Keratinocyte (primary cell): ENCODE results near the gene JAM2. TPM values are rescaled to one million over a fixed set of nuclear protein-coding genes. Genes with fewer than 3 reads are reported as not detected.

Experiments used
- DNase-seq: peaks from one replicate; pipeline ENCODE4 v3.0.0-alpha.2; 2011; ENCODE audit warnings: low read depth, missing footprints, low spot score
- FAIRE-seq: peaks from 2 replicates; lab custom pipeline; 2011; peaks lifted over from hg19 to GRCh38; lab: Jason Lieb, UNC
- H2AFZ ChIP-seq: 2 replicates; pipeline ENCODE4 v1.6.0; 2012; ENCODE audit warnings: low read length, control low read depth, inconsistent platforms; ENCODE audit not compliant: control insufficient read depth
- H3K27ac ChIP-seq: 2 replicates; pipeline ENCODE4 v1.5.1; 2011; ENCODE audit warnings: low read length; ENCODE audit not compliant: control insufficient read depth, insufficient read depth
- H3K27me3 ChIP-seq: 3 replicates; pipeline ENCODE4 v1.6.0; 2011; ENCODE audit warnings: low read length; ENCODE audit not compliant: control insufficient read depth, insufficient read depth; ENCODE audit errors: extremely low read depth
- H3K36me3 ChIP-seq, 2 experiments: 2 replicates in 1 of 2; 3 replicates in 1 of 2; pipeline ENCODE4 v1.5.1; 2011; ENCODE audit warnings: low read length in 2 of 2, mild to moderate bottlenecking in 1 of 2; ENCODE audit not compliant: control insufficient read depth in 2 of 2, insufficient read depth in 2 of 2; ENCODE audit errors: extremely low read depth in 1 of 2
- H3K4me1 ChIP-seq: 3 replicates; pipeline ENCODE4 v1.5.1; 2011; ENCODE audit warnings: low read length; ENCODE audit not compliant: control insufficient read depth, insufficient read depth; ENCODE audit errors: extremely low read depth
- H3K4me2 ChIP-seq: 3 replicates; pipeline ENCODE4 v1.6.0; 2011; ENCODE audit warnings: low read depth, low read length; ENCODE audit not compliant: control insufficient read depth, insufficient read depth; ENCODE audit errors: extremely low read depth
- H3K4me3 ChIP-seq, 3 experiments: fragments of 200-600 bp in 1 of 3; sonication (generic) in 1 of 3; 2 replicates in 2 of 3; 3 replicates in 1 of 3; pipeline ENCODE4 v1.5.1; 2011 to 2016; ENCODE audit warnings: low read length in 3 of 3, mild to moderate bottlenecking in 3 of 3, control low read depth in 2 of 3, inconsistent platforms in 1 of 3, low read depth in 1 of 3, mixed read lengths in 1 of 3, mixed run types in 1 of 3, moderate library complexity in 1 of 3; ENCODE audit not compliant: control insufficient read depth in 2 of 3, insufficient read depth in 2 of 3; ENCODE audit errors: extremely low read depth in 1 of 3
- H3K79me2 ChIP-seq: 2 replicates; pipeline ENCODE4 v1.6.0; 2012; ENCODE audit warnings: low read length; ENCODE audit not compliant: control insufficient read depth, insufficient read depth
- H3K9ac ChIP-seq: 3 replicates; pipeline ENCODE4 v1.6.0; 2011; ENCODE audit warnings: low read length; ENCODE audit not compliant: control insufficient read depth, insufficient read depth; ENCODE audit errors: extremely low read depth
- H3K9me1 ChIP-seq: 3 replicates; pipeline ENCODE4 v1.6.0; 2011; ENCODE audit warnings: low read length; ENCODE audit not compliant: control insufficient read depth, insufficient read depth; ENCODE audit errors: extremely low read depth
- H3K9me3 ChIP-seq: 2 replicates; pipeline ENCODE4 v1.5.1; 2012; ENCODE audit warnings: low read depth, low read length; ENCODE audit not compliant: control insufficient read depth
- H4K20me1 ChIP-seq: 3 replicates; pipeline ENCODE4 v1.6.0; 2011; ENCODE audit warnings: low read length; ENCODE audit not compliant: control insufficient read depth, insufficient read depth; ENCODE audit errors: extremely low read depth
- CTCF ChIP-seq, 3 experiments: IDR thresholded peaks in 1 of 3; conservative IDR thresholded peaks in 1 of 3; optimal IDR thresholded peaks in 1 of 3; 2 replicates in 2 of 3; 3 replicates in 1 of 3; pipeline versions ENCODE3 to v1.5.1; 2011; ENCODE audit warnings: low read length in 3 of 3, mild to moderate bottlenecking in 3 of 3, moderate library complexity in 2 of 3, control low read depth in 1 of 3, inconsistent platforms in 1 of 3; ENCODE audit not compliant: insufficient read depth in 2 of 3; ENCODE audit errors: extremely low read depth in 1 of 3
- EZH2 ChIP-seq: IDR thresholded peaks from one replicate; pipeline ENCODE4 v1.6.1; 2012; ENCODE audit warnings: inconsistent platforms, mild to moderate bottlenecking, low read length, moderate library complexity
- dilution Hi-C: fragments of 300-500 bp; cut with MboI; formaldehyde crosslinking; loops from one replicate; pipeline ENCODE4 v1.7.0; 2020; ENCODE audit warnings: low sequenced_read_pairs; ENCODE audit not compliant: extremely low pct_ligation_motif_present
- polyA plus RNA-seq, 5 experiments: library from polyadenylated mRNA; depleted of rRNA in 3 of 5; stranded (reverse) in 3 of 5; stranded (forward) in 1 of 5; unstranded in 1 of 5; fragments of >200 nt; gene quantifications; 1 replicate in 1 of 5; 2 replicates in 3 of 5; 3 replicates in 1 of 5; pipeline versions ENCODE4 v1.2.1 to v1.2.3, GENCODE V29; 2011 to 2012; ENCODE audit warnings: missing spikeins in 2 of 5, low read depth in 1 of 5, low replicate concordance in 1 of 5

Gene JAM2
- polyA plus RNA-seq, 1 donor (not counting 4 experiments of a cell fraction or from before 2014, with no cell fraction given) = not detected

- no peak for TF ChIP-seq EZH2
- TF ChIP-seq CTCF (optimal IDR thresholded peaks at IDR 0.05 in 1 of 3, IDR thresholded peaks at IDR 0.05 in 1 of 3, conservative IDR thresholded peaks at IDR 0.05 in 1 of 3; ENCODE audit: extremely low read depth in 1 of 3, insufficient read depth in 2 of 3, low read length in 3 of 3) = no peak
- FAIRE-seq = no peak
- H3K9me3 ChIP-seq = no peaks in the 10 kb centered on the region
- no peaks in the 10 kb centered on the region for H3K9me1 ChIP-seq
- no peaks in the 10 kb centered on the region for H3K27me3 ChIP-seq
- dilution Hi-C loops = no loop called here
- no peak overlapping the region for H2AFZ ChIP-seq
- H3K4me3 ChIP-seq = no peak overlapping the region
- no peak overlapping the region for H3K9ac ChIP-seq
- H3K4me1 ChIP-seq = no peaks in the 10 kb centered on the region
- H3K79me2 ChIP-seq = no peaks in the 10 kb centered on the region
- no peak overlapping the region for H3K27ac ChIP-seq
- no peak for DNase-seq
- H3K36me3 ChIP-seq = peaks cover 2 to 6% of the 10 kb centered on the region in 2 experiments
- H4K20me1 ChIP-seq = no peaks in the 10 kb centered on the region
- no peak overlapping the region for H3K4me2 ChIP-seq
Observed at GRCh38 chr21:25717491-25718147, 78.6 kb downstream of the JAM2 start.

GRCh38 chr21:25721987-25722386 lies 82.9 kb downstream of the JAM2 start:
- no peaks in the 10 kb centered on the region for H3K27me3 ChIP-seq
- H3K9me3 ChIP-seq = no peaks in the 10 kb centered on the region
- H2AFZ ChIP-seq = no peak overlapping the region
- H3K4me1 ChIP-seq = no peaks in the 10 kb centered on the region
- no peaks in the 10 kb centered on the region for H4K20me1 ChIP-seq
- no peak for DNase-seq
- H3K27ac ChIP-seq = no peak overlapping the region
- no peak overlapping the region for H3K4me2 ChIP-seq
- H3K9me1 ChIP-seq = no peaks in the 10 kb centered on the region
- no peak for FAIRE-seq
- H3K79me2 ChIP-seq = no peaks in the 10 kb centered on the region
- dilution Hi-C loops = no loop called here
- H3K9ac ChIP-seq = no peak overlapping the region
- peaks cover 11 to 16% of the 10 kb centered on the region in 2 experiments for H3K36me3 ChIP-seq
- no peak overlapping the region for H3K4me3 ChIP-seq
- no peak for TF ChIP-seq CTCF (optimal IDR thresholded peaks at IDR 0.05 in 1 of 3, IDR thresholded peaks at IDR 0.05 in 1 of 3, conservative IDR thresholded peaks at IDR 0.05 in 1 of 3; ENCODE audit: extremely low read depth in 1 of 3, insufficient read depth in 2 of 3, low read length in 3 of 3)
- no peak for TF ChIP-seq EZH2
